Hematopoietic multipotent progenitor cell treated with erythropoietin and hydrocortisone succinate and interleukin-3 and kit ligand, for 15 days (in vitro differentiated cells): Measurements from ENCODE around the gene SLC6A9.

Experiments used
- DNase-seq: peaks from one replicate; pipeline ENCODE4 v3.0.0-alpha.2; 2015; ENCODE audit warnings: low spot score

The SLC6A9 gene

GRCh38 chr1:44002165-44002564, 29.1 kb downstream of the SLC6A9 start:
- DNase-seq = no peak

GRCh38 chr1:44000122-44000665, 31.1 kb downstream of the SLC6A9 start:
- no peak for DNase-seq

- no peak for DNase-seq
Measured at GRCh38 chr1:43999455-43999854, 31.8 kb downstream of the SLC6A9 start.

- no peak for DNase-seq
Measured at GRCh38 chr1:43998000-43998378, 33.3 kb downstream of the SLC6A9 start.

- DNase-seq = no peak
Measured at GRCh38 chr1:43997295-43997999, 33.8 kb downstream of the SLC6A9 start.

GRCh38 chr1:43996733-43997115, 34.5 kb downstream of the SLC6A9 start:
- no peak for DNase-seq

GRCh38 chr1:43995984-43996732, 35.1 kb downstream of the SLC6A9 start:
- DNase-seq = no peak

GRCh38 chr1:43994794-43995790, 36.2 kb downstream of the SLC6A9 start:
- peak; percentile 64 for DNase-seq

- no peak for DNase-seq
Measured at GRCh38 chr1:43994071-43994470, 37.2 kb downstream of the SLC6A9 start.

- no peak for DNase-seq
Measured at GRCh38 chr1:43993206-43993914, 37.9 kb downstream of the SLC6A9 start.

- DNase-seq = no peak
Measured at GRCh38 chr1:43992232-43992995, 38.8 kb downstream of the SLC6A9 start.

GRCh38 chr1:43991476-43992231, 39.6 kb downstream of the SLC6A9 start, which contains the start of gene CCDC24:
CCDC24 (plus strand) TSS chr1:43991599; CDS start chr1:43991879, 280 bp downstream.
- peak; percentile 75 for DNase-seq

- DNase-seq = no peak
Measured at GRCh38 chr1:43991200-43991475, 40.1 kb downstream of the SLC6A9 start.

- DNase-seq = no peak
Measured at GRCh38 chr1:43990271-43991199, 40.7 kb downstream of the SLC6A9 start.

GRCh38 chr1:43987159-43987902, 43.9 kb downstream of the SLC6A9 start:
- no peak for DNase-seq

- no peak for DNase-seq
Measured at GRCh38 chr1:43986712-43987111, 44.5 kb downstream of the SLC6A9 start.

- DNase-seq = no peak
Measured at GRCh38 chr1:43985984-43986595, 45.2 kb downstream of the SLC6A9 start.

- DNase-seq = no peak
Measured at GRCh38 chr1:43984855-43985254, 46.4 kb downstream of the SLC6A9 start.
